ENCODE data around the gene UMODL1.

Gene UMODL1

GRCh38 chr21:42132183-42132582, 61.1 kb downstream of the UMODL1 start:
- DNase-seq: no peak

GRCh38 chr21:42133131-42133530, 62.0 kb downstream of the UMODL1 start:
- DNase-seq: no peak

- DNase-seq: no peak
Observed at GRCh38 chr21:42135386-42136052, 64.4 kb downstream of the UMODL1 start.

- DNase-seq: no peak
Observed at GRCh38 chr21:42137191-42137904, 66.2 kb downstream of the UMODL1 start.

- no peak for DNase-seq
Observed at GRCh38 chr21:42140196-42140934, 69.2 kb downstream of the UMODL1 start.

GRCh38 chr21:42141643-42142042, 70.5 kb downstream of the UMODL1 start:
- no peak for DNase-seq

GRCh38 chr21:42142141-42142540, 71.0 kb downstream of the UMODL1 start:
- no peak for DNase-seq

GRCh38 chr21:42142627-42143026, 71.5 kb downstream of the UMODL1 start:
- DNase-seq: peak in 1 of 5 experiments; percentile 24

- DNase-seq: no peak
Observed at GRCh38 chr21:42143111-42143510, 72.0 kb downstream of the UMODL1 start.

- no peak for DNase-seq
Observed at GRCh38 chr21:42144221-42144620, 73.1 kb downstream of the UMODL1 start.

GRCh38 chr21:42144679-42145568, 73.8 kb downstream of the UMODL1 start:
- DNase-seq: no peak

GRCh38 chr21:42145569-42146272, 74.6 kb downstream of the UMODL1 start:
- peak; percentile 25 to 79 (median 47) for DNase-seq

GRCh38 chr21:42146273-42146805, 75.2 kb downstream of the UMODL1 start:
- DNase-seq: no peak

GRCh38 chr21:42146821-42147220, 75.7 kb downstream of the UMODL1 start:
- DNase-seq: no peak

GRCh38 chr21:42147386-42148020, 76.4 kb downstream of the UMODL1 start:
- DNase-seq: no peak

- DNase-seq: peak in 1 of 5 experiments; percentile 43
Observed at GRCh38 chr21:42148097-42148496, 77.0 kb downstream of the UMODL1 start.

GRCh38 chr21:42148584-42148983, 77.5 kb downstream of the UMODL1 start:
- DNase-seq: no peak

GRCh38 chr21:42149656-42150473, 78.7 kb downstream of the UMODL1 start:
- DNase-seq: no peak

GRCh38 chr21:42150474-42151085, 79.5 kb downstream of the UMODL1 start:
- no peak for DNase-seq
